ENCODE results near the gene OR5AR1.

DNA sequence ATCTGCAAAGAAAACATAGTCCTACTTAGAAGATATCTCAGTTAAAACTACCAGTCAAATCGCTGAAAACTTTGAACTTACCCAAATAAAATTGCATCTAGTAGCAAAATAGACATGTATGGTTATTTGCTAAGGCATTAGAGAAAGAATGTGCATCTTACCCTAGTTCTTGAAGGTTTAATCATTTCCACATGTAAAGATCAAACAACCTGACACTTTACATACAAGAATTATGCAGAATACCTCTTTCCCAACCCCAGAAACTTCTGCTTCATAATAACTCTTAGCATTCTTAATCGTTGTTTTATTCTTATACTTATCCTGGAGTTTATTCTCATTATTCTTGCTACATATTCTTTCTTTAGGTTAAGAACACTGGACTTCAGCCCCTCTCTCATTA is 31.2 kb upstream of the OR5AR1 start:
- TF ChIP-seq CTCF (IDR thresholded peaks at IDR 0.05) (no peak), EZH2 (IDR thresholded peaks at IDR 0.05) (no peak)
